DMS79 (cell line): Measurements from ENCODE around the gene TRIAP1.

Source experiments
- DNase-seq: peaks from one replicate; lab custom pipeline; 2025; lab: John Stamatoyannopoulos, UW

TRIAP1 gene

DNA sequence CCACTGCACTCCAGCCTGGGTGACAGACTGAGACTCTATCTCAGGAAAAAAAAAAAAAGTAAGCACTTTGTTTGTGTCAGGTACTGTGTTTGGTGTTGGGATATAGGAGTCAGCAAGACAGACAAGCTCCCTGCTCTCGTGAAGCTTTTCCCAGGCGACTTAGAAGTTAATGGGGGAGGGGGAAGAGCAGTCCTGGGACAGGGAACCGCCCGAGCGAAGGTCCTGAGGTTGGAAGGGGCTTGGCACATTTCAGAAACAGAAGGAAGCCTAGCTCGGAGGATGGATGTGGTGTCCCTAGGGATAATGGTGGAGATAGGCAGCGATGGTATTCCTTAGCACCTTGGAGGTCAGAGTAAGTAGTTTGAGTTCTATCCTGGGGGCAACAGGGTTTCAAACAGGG lies 16.8 kb downstream of the TRIAP1 start:
- DNase-seq, result no peak

- DNase-seq, result no peak
These were observed 17.5 kb downstream of the TRIAP1 start for GRCh38 chr12:120428597-120429229.

- DNase-seq, result no peak
These were observed 20.4 kb downstream of the TRIAP1 start for GRCh38 chr12:120425797-120426196.

DNA sequence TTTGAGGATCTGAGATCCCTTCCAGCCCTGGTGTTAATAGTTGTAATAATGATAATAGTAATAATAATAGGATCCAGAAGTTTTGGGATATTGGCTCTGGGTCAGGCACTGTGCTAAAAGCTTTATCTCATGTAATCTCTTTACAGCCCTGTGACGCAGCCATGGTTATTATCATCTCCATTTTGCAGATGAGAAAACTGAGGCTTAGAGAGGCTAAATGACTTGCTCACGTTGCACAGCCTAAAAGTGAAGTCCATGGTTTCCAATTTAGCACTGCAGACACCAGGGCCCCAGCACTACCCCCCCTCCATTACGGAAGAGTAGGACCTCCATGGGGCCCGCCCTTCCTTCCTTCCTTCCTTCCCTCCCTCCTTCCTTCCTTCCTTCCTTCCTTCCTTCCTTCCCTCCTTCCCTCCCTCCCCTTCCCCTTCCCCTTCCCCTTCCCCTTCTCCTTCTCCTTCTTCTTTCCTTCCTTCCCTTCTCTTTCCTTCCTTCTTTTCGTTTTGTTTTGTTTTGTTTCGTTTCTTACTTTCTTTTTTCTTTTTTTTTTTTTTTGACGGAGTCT lies 23.2 kb downstream of the TRIAP1 start:
- DNase-seq, result no peak

DNA sequence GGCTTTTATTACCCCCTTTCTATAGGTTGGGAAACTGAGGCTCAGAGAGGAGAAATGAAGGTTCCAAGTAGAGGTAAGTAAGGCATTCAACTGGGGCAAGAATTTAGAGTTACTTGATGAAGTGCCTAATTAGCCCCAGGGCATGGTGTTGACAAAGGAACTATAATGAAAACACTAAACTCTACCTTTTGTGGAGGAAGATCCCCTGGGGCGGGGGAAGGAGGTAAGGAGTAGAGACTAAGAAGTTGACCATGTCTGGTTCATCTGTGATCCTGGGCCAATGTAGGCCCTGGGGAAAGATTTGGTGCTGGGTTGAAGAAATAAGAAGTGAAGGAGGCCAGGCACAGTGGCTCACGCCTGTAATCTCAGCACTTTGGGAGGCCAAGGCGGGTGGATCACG lies 24.5 kb downstream of the TRIAP1 start:
- no peak for DNase-seq

DNA sequence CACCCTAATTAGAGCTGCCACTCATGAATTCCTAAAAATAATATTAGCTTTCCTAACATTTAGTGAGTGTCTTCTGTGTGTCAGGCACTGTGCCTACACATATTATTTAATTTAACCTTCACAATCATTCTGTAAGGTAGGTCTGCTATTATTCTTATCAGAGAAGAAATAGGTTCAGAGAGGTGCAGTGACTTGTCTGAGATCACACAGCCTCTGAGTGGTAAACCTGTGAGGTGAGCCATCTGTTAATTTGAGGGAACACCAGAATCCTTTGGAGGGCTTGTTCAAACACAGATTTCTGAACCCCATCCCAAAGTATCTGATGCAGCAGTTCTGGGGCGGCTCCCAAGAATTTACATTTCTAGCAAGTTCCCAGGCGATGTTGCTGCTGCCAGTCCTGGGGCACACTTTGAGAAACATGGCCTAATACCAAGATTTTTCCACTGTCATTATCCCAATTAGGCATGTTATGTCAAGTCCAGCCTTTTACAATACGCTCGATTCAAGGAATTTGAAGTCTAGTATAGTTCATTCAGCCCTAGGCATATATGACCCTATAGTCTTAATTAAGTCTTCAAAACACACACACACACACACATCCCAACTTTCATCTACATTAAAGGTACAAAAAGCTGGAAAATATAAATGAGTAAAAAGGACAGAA lies 28.1 kb downstream of the TRIAP1 start:
- no peak for DNase-seq

- no peak for DNase-seq
These were observed 29.5 kb downstream of the TRIAP1 start for GRCh38 chr12:120416490-120417216.

- no peak for DNase-seq
These were observed 32.1 kb downstream of the TRIAP1 start for GRCh38 chr12:120413901-120414695.

GRCh38 chr12:120412421-120412820 lies 33.8 kb downstream of the TRIAP1 start:
- no peak for DNase-seq

DNA sequence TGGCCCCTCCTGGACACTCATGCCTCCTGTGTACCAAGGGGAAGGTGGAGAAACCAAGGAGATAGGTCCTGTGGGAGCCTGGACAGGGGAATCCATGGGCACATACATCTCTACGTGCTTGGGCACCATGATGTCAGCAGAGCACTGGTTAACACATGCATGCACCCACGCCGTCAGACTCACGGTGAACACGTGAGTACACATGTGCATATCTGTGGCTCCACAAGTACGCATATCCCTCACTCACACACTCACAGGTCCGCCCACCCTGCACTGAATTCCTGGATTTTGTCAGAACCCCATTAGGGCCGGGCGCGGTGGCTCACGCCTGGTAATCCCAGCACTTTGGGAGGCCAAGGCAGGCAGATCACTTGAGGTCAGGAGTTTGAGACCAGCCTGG lies 37.4 kb downstream of the TRIAP1 start:
- no peak for DNase-seq

DNA sequence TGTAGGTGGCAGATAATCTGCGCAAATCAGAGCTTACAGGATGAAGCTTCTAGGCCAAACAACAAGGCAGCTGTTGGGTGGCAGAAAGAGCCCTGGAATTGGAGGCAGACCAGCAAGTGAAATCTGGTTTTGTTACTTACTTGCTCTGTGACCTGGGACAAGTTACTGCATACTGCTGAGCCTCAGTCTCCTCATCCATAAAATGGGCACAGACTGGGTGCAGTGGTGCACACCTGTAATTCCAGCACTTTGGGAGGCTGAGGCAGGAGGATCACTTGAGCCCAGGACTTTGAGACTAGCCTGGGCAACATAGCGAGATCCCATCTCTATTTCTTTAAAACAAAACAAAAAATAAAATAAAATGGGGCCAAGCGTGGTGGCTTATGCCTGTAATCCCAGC lies 39.6 kb downstream of the TRIAP1 start:
- DNase-seq, result no peak

- no peak for DNase-seq
These were observed 40.1 kb downstream of the TRIAP1 start for GRCh38 chr12:120406069-120406468.

DNA sequence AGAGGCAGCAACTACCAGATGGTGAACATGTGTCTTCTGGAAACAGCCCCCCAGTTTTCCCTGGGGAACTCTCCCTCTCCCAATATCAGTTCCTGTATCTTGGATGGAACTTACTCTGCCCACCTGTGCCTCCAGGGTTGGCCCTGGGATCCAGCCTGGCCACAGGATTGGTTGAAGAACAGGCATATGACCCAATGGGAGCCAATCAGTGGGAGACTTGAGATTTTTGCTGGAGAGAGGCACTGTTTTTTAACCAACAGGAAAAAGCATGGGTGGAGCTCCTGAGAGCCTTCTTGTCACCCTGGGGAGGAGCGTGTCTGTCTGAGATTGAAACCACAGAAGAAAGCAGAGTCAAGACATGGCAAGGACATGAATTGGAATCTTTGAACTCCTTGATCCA lies 41.9 kb downstream of the TRIAP1 start:
- no peak for DNase-seq

- no peak for DNase-seq
These were observed 42.3 kb downstream of the TRIAP1 start for GRCh38 chr12:120403869-120404268.

DNA sequence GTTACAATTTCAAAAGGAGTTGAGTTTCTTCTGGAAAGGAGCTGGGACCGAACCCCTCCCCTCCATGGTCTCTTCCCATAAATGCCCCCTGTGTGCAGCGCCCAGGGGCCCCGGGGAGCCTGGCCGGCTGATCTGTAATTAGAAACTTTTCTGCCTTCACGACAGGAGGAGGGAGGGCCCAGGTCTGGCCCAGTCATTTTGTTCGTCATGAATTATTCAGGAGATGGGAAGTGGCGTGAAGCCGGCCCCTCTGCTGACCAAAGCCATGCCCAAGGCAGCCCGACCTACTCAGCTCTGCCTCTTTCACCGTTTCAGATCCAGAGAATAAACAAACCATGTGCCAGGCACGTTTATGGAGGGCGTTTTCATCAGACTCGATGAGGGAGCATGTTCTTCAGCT lies 44.0 kb downstream of the TRIAP1 start:
- DNase-seq, result no peak

DNA sequence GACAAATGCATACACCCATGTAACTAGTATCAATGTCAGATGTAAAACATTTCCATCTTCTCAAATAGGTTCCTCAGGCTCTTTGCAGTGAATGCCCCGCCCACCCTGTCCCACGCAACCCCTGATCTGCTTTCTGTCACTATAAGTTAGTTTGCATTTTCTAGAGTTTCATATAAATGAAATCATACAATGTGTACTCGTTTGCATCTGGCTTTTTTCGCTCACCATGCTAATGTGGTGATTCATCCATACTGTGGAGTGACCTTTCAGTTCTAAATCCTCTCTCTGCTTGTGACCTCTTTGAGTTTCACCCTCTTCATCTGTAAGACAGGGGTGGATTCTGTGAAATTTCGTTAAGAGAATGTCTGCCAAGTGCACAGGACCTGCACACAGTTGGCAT lies 46.7 kb downstream of the TRIAP1 start:
- no peak for DNase-seq

GRCh38 chr12:120397824-120398540 lies 48.2 kb downstream of the TRIAP1 start:
- DNase-seq, result no peak

DNA sequence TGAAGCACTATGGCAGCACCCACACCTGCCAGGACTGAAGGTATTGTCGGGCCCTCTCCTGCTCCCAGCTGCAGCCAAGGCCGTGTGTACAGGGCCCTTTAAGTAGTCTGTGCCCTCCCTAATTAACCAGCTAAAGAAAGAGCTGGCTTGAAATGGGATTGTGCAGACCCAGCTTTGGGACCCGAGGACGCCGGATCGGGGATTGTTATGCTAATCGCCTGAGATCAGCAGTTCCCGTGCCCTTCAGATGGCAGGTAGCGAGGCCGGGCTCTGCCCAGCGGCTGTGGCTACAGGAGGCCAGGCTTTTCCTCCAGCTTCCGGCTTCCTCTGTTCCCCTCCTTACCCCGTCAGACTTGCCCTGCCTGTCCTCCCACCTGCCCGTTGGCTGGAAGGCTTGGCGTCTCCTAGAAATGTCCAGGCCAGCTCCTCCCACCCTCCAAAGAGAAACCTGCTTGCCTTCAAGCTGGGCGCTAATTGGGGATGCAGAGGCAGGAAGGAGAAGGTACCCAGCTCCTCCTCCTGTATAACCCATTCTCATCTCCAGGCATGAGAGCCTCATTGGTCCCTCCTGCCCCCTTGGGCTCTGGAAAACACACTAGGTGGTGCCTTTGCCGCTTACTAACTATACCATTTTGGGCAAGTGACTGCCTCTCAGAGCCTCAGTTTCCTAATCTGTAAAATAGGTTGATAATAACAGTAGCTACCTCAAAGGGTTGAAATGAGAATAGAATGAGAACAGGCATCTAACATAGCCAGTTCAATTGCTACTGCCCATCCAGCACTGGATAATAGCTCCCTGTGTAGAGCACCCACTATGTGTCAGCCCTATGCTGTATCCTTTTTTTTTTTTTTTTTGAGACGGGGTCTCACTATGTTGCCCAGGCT lies 51.5 kb downstream of the TRIAP1 start:
- peak; percentile 83 for DNase-seq
